T-helper 1 cell (primary cell): ENCODE results near the gene FAM210B.
"Not testable (repeated sequence)": the region's sequence is repeated elsewhere in the genome, so short reads cannot be mapped to it uniquely, and the experiment has no call there.

Source experiments
- DNase-seq, 5 donors: peaks; one replicate each; pipeline ENCODE4 v3.0.0-alpha.2; 2012 to 2020

Gene FAM210B

DNA sequence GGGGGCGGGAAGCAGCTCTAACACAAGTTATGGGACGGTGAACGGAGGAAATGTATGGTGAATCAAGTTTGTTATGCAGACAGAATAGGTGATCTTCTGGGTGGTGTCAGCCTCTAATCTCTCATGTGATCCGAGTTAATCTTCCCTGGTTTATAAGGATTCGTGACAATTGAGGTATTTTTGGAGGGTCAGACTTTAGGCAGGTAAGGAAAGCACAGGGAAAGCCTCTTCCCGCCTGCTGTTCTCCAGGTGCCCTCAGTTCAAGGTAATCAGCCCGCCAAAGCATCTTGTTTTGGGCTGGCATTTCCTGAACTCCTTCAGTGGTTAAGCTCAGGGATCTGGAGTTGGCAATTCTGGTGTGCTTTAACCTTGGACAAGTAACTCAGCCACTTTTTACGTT, 34.9 kb downstream of the FAM210B start:
- no peak for DNase-seq

DNA sequence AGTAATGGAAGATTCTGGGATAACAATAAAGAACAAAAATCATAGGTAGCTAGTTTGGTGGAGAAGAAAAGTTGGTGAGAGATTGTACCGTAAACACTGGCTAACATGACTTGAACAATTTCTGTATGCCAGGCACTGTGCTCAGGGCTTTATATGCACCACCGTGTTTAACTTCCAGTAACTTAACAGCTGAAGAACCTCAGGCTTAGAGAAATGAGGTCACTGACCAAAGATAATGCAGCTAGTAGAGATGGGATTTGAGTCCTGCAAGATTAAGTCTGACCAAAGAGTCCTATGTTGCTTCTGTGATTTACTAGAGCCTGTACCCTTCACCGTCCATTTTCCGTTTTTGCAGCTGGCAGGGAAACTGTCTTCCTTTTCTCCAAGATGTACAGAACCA, 36.4 kb downstream of the FAM210B start:
- no peak for DNase-seq

DNA sequence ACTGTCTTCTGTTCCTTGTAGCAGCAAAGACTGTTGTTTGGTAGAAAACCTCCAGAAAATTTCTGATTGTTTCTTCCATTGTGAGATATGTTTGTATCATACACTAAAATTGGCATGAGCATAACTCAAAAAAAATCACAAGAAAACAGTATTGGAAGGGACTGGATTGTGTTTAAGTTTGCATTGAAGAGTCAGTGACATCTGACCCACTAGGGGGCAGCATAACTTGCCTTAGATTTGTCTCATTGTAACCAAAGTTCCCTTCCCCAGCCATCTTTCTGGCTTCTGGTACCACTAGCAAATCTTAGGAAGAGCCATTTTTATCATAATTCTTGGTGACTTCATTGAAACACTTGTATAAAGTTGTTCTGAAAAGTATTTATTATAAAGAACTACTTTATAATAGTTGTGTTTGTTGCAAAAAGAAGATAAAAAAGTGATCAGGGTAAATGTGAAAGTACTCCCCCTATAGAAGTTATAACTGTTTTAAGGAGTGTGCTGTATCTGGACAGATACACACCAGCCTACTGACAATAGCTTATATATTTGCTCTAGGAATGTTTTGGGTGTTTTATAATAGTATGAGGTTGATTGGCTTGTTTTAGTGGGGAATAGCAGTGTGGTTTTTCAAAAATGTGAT, 41.3 kb downstream of the FAM210B start:
- peak in 4 of 5 donors; percentile 39 to 68 (median 61) for DNase-seq

DNA sequence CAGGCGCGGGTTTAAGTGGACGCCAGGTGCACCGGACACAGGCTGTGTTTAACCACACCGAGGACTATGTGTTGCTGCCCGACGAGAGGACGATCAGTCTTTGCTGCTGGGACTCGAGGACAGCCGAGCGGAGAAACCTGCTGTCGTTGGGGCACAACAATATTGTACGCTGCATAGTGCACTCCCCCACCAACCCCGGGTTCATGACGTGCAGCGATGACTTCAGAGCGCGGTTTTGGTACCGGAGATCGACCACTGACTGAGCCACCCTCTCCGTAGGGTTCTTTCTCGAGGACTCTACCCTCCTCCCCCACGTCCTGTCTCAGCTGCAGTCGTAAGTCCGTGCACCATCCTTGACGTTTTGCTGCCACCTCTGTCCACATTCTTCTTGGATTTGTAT, 44.7 kb downstream of the FAM210B start:
- no peak for DNase-seq

DNA sequence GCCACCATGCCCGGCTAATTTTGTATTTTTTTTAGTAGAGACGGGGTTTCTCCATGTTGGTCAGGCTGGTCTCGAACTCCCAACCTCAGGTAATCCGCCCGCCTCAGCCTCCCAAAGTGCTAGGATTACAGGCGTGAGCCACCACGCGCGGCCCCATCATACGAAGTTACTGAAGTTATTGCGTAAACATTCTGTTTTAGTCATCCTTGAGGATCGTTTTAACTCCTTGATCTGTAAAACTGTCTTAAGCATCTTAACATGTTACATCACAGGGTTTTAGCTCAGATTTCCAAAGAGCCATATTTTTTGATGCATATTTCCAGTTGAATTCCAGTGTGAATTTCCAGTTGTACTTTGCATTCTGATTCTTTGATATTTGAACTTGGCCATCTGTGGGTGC, 46.6 kb downstream of the FAM210B start:
- not testable (repeated sequence) for DNase-seq

DNA sequence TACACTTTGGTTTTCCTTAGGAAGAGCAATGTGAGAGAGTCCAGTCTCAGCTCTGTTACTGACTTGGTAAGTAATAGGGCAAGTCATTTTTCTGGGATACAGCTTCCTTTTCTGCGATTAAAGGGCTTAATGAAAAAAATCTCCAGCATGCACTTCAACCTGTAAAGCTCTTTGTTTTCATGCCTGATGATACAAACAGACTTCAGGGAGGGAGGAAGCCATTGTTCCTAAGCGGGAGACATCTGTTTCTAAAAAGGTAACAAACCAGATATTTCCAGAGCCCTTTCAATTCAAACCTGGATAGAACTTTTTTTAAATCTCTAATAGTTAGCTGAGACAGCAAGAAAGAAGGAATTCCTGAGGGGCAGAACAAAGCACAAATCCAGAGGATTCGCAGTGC, 48.1 kb downstream of the FAM210B start:
- no peak for DNase-seq

DNA sequence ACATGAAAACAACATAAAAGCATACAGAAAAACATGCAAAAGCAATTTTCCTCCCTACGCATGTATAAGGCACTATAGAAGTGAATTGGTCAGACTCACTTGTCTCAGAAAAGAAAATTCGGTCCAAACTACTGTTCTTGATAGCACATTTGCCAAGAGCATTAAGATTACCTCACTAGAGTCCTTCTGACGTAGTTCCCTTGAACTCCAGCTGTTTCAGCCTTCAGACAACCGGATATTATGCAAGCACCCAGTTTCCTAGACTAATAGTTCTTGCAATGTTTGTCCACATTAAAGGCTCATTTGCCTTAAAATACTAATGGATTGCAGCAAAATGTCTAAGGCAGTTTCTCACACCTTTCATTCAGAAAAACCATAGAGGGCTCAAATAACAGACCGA, 50.7 kb downstream of the FAM210B start:
- no peak for DNase-seq

DNA sequence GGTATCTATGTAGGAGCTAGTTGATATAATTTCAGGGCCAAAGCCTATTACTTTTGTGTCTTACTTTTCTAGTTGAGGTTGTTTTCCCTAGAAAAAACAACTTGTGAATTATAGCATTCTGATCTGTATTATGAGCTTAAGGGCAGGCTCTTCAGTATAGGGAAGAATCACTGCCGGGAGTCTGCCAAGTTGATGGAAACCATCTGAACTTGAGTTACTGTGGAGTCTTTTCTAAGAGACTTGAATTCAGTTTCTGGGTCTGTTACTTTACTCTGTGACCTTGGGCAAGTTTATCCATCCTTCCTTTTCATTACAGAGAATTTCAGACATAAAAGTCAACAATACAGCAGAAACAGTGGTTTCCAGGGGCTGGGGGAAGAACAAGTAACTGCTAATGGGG, 51.2 kb downstream of the FAM210B start:
- no peak for DNase-seq

DNA sequence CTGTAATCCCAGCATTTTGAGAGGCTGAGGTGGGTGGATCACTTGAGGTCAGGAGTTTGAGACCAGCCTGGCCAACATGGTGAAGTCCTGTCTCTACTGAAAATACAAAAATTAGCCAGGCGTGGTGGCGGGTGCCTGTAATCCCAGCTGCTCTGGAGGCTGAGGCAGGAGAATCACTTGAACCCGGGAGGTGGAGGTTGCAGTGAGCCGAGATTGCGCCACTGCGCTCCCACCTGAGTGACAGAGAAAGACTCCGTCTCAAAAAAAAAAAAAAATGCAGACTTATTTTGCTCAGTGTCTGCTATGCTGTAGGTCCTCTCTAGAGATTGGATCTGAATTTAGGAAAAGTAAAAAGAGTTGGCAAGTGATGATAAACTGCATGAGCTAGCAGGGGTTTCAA, 52.5 kb downstream of the FAM210B start:
- not testable (repeated sequence) for DNase-seq

DNA sequence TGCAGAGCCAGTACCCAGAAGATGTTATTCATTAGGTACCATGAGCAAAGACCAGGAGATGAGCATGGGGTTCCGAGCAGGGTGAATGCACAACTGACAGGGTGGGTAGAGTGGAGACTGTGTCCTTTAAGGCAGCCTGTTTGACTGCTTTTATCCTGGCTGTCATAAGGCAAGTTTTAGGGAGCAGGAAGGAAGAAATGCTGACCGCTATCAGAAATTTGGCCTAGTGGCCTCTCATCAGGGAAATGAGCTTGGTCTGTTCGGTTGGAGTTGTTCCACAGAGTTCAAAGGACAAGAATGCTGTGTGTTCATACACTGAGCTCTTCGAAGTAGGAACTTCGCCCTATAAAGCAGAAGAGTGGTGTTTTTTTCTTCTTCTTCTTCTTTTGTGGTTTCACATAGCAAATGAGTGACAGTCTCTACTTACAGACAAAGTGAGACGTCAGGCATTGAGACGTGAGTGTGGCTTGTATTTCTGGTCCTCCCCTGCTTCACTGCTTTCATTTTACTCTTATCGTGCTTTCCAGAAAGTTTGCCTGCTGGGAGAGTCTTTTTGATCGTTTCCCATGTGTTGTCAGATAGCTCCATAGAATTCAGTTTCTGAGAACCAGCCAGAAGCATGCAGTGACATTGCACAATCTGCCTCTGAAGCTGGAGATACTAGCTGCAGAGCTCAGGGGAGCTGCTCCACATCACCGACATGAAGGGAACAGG, 53.1 kb downstream of the FAM210B start, which contains the start of gene CASS4:
CASS4 (plus strand) TSS at position 502 of the 714 bp plus-strand sequence; CDS start at position 701, 199 bp downstream.
- peak in 1 of 5 donors; percentile 51 for DNase-seq

DNA sequence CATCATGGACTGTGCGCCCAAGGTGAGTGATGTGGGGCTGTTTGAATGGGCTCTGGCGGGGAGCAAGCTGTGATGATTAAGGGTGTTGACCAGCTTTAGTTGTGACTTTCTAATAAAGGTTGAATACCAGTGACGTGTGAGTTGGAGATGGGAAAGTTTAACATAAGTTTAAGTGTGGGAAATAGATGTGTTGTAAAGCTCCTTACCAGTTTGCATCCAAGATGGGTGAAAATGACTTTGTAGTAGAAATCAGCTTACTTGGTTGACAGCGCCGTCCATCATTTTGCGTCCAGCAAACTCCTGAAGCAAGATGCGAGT, 53.7 kb downstream of the FAM210B start:
- no peak for DNase-seq

DNA sequence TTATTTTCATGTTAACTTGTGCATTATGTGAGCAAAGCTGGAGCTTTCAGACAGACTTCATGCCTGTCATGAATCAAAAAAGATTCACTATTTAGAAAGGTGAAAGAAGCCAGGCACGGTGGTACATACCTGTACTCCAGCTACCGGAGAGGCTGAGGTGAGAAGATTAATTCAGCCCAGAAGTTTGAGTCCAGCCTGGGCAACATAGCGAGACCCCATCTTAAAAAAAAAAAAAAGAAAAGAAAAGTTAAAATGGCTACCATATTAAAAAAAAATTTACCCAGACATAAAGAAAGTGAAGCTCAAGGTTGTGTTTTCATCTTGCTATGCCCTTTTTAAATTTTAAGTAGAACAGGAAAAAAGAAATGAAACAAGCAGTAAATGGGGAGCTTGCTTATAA, 54.2 kb downstream of the FAM210B start:
- DNase-seq: no peak

DNA sequence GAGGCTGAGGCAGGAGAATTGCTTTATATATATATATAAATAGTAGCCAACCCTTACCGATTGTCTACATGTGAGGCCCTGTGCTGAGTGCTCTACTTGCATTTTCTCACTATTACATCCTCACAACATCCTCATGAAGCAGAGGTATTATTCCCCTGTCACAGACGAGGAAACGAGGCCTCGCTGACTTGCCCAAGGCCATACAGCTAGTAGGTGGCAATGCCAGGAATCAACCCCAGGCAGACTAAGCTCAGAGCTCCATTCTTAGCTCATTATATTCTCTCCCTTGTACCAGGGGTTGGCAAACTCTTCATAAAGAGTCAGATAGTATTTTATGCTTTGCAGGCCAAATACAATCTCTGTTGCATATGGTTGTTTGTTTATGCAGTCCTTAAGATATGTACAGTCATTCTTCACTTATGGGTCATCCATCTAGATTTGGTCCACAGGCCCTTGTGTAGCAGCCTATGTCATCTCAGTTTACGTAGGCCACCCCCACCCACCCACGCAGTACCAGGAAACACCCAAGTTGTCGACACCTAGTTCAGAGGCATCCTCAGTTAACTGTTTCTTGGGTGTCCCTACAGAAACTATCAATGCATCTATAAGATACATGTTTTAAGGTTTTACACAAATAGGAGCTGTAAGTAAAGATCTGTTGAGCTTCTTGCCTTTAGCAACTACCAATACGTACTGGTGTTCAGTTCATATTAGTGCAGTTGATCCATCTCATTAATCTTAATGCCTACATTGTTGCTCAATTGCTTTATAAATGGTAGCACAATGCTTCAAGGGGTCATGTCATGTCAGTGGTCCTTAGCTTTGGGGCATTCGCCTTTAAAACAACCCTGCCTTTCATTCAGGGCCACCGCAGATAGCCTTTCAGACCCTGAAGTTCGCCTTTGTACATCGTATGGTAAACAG, 56.3 kb downstream of the FAM210B start:
- DNase-seq: peak in 3 of 5 donors; percentile 17 to 65 (median 33)

DNA sequence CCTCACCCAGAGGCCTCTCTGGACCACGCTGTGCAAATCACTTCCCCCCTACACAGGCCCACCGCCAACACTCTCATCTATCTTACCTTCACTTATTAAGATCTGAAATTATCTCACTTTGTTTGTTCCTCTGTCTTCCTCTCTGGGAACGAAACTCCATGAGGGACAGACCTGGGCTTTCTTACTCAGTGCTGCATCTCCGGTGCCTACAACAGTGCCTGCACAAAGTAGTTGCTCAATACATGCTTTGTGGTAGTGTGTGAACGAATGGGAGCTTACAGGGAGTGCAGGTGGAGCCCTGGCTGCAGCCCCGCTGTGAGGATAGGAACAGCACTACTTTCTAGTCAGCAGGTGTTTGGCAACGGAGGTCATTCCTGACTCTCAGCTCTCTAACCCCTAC, 58.6 kb downstream of the FAM210B start:
- DNase-seq: no peak

DNA sequence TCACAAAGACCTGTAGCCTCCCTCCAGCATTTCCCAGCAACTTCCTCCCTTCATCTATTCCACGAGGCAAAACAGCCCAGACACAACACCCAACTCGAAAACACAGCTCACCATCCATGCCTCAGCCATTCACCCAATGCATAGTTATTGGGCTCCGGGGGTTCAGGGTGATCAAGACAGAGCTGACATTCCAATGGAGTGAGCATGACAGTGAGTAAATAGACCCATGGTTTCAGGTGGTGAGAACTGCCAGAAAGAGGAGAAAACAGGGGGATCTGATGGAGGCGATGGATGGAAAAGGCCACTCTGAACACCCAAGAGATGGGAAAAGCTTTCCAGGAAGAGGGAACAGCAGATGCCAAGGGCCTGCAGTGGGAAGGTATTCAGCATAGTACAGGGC, 59.1 kb downstream of the FAM210B start:
- no peak for DNase-seq
